ENCODE measurements around the gene AIRE. TPM values are rescaled to one million over a fixed set of nuclear protein-coding genes. Genes with fewer than 3 reads are reported as not detected.

Gene AIRE
- polyA plus RNA-seq, 1 donor from 2014 or later: not detected

DNA sequence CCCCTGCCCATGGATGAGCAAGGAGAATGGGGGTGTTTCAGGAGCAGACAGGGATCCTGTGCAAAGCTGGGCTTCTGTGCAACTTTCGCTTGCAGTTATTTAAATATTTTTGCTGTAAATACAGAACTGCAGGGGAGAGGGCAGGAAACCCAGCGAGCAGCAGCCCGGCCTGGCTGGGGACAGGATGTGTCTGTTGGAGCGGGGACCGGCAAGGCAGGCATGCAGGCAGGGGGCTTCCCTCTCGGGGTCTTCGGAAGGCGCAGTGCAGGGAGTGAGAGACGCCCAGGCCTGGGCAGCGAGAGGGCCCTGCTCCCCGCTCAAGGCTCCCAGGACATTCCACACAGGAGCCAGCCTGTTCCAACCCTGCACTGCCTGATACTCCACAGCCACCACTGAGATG is 1.7 kb upstream of the AIRE start:
- Histone ChIP-seq H3K27me3 (ENCODE audit: insufficient read depth, low read depth, low read length) (peaks cover 13% of the 10 kb centered on the region), H3K4me3 (ENCODE audit: low read length) (no peak overlapping the region), H3K79me2 (replicated peaks; ENCODE audit: insufficient read depth, low read length) (no peaks in the 10 kb centered on the region), H2AFZ (ENCODE audit: low read depth, low read length) (no peak overlapping the region), H3K4me2 (ENCODE audit: low read length) (no peak overlapping the region), H3K9me3 (ENCODE audit: low read length) (no peaks in the 10 kb centered on the region), H3K27ac (ENCODE audit: low read length) (no peak overlapping the region), H3K9ac (ENCODE audit: low read length) (no peak overlapping the region), H3K36me3 (ENCODE audit: insufficient read depth, low read length) (no peaks in the 10 kb centered on the region), H3K9me2 (ENCODE audit: insufficient read depth, low read length) (no peaks in the 10 kb centered on the region), H4K20me1 (ENCODE audit: insufficient read depth) (no peaks in the 10 kb centered on the region), H3F3A (ENCODE audit: insufficient read depth, low read length, poor library complexity, severe bottlenecking) (no peaks in the 10 kb centered on the region)
- TF ChIP-seq TAF1 (IDR thresholded peaks at IDR 0.05; ENCODE audit: low read depth) (no peak), SMC3 (conservative IDR thresholded peaks at IDR 0.05; ENCODE audit: poor library complexity) (no peak), POLR2AphosphoS5 (IDR thresholded peaks at IDR 0.05) (no peak), RAD21 (conservative IDR thresholded peaks at IDR 0.05) (no peak), EZH2 (IDR thresholded peaks at IDR 0.05; ENCODE audit: borderline replicate concordance, insufficient read depth, low read length, poor library complexity, severe bottlenecking) (no peak), EP300 (conservative IDR thresholded peaks at IDR 0.05; ENCODE audit: poor library complexity, severe bottlenecking) (no peak), MXI1 (conservative IDR thresholded peaks at IDR 0.05; ENCODE audit: poor library complexity, severe bottlenecking) (no peak)
- TF ChIP-seq, protein P1, sequence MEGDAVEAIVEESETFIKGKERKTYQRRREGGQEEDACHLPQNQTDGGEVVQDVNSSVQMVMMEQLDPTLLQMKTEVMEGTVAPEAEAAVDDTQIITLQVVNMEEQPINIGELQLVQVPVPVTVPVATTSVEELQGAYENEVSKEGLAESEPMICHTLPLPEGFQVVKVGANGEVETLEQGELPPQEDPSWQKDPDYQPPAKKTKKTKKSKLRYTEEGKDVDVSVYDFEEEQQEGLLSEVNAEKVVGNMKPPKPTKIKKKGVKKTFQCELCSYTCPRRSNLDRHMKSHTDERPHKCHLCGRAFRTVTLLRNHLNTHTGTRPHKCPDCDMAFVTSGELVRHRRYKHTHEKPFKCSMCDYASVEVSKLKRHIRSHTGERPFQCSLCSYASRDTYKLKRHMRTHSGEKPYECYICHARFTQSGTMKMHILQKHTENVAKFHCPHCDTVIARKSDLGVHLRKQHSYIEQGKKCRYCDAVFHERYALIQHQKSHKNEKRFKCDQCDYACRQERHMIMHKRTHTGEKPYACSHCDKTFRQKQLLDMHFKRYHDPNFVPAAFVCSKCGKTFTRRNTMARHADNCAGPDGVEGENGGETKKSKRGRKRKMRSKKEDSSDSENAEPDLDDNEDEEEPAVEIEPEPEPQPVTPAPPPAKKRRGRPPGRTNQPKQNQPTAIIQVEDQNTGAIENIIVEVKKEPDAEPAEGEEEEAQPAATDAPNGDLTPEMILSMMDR (IDR thresholded peaks at IDR 0.05; ENCODE audit: poor library complexity, severe bottlenecking): no peak
- TF ChIP-seq, protein P2, sequence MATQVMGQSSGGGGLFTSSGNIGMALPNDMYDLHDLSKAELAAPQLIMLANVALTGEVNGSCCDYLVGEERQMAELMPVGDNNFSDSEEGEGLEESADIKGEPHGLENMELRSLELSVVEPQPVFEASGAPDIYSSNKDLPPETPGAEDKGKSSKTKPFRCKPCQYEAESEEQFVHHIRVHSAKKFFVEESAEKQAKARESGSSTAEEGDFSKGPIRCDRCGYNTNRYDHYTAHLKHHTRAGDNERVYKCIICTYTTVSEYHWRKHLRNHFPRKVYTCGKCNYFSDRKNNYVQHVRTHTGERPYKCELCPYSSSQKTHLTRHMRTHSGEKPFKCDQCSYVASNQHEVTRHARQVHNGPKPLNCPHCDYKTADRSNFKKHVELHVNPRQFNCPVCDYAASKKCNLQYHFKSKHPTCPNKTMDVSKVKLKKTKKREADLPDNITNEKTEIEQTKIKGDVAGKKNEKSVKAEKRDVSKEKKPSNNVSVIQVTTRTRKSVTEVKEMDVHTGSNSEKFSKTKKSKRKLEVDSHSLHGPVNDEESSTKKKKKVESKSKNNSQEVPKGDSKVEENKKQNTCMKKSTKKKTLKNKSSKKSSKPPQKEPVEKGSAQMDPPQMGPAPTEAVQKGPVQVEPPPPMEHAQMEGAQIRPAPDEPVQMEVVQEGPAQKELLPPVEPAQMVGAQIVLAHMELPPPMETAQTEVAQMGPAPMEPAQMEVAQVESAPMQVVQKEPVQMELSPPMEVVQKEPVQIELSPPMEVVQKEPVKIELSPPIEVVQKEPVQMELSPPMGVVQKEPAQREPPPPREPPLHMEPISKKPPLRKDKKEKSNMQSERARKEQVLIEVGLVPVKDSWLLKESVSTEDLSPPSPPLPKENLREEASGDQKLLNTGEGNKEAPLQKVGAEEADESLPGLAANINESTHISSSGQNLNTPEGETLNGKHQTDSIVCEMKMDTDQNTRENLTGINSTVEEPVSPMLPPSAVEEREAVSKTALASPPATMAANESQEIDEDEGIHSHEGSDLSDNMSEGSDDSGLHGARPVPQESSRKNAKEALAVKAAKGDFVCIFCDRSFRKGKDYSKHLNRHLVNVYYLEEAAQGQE (IDR thresholded peaks at IDR 0.05; ENCODE audit: borderline replicate concordance): no peak

DNA sequence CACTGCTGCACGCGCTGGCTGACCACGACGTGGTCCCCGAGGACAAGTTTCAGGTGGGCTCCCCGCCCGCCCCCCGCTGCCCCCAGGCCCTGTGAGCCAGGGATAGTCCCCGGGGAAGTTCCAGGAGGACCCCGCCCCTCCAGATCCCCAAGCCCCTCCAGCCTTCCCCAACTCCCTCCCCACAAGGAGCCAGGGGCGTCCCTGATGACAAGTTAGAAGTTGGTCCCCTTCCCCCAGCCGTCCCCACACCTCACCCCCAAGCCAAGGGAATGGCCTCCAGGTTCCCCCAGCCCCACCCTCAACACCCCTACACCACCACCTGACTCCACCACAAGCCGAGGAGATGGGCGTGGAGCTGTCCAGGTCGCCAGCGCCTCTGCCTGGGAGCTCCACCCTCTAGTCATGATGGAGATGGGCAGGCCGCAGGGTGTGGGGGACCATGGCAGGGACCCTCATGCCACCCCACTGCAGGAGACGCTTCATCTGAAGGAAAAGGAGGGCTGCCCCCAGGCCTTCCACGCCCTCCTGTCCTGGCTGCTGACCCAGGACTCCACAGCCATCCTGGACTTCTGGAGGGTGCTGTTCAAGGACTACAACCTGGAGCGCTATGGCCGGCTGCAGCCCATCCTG is 525 bp downstream of the AIRE start:
- Histone ChIP-seq H3K27ac (ENCODE audit: low read length) (no peak overlapping the region), H3F3A (ENCODE audit: insufficient read depth, low read length, poor library complexity, severe bottlenecking) (no peaks in the 10 kb centered on the region), H3K4me2 (ENCODE audit: low read length) (no peak overlapping the region), H3K9me2 (ENCODE audit: insufficient read depth, low read length) (no peaks in the 10 kb centered on the region), H3K79me2 (replicated peaks; ENCODE audit: insufficient read depth, low read length) (no peaks in the 10 kb centered on the region), H4K20me1 (ENCODE audit: insufficient read depth) (no peaks in the 10 kb centered on the region), H2AFZ (ENCODE audit: low read depth, low read length) (no peak overlapping the region), H3K27me3 (ENCODE audit: insufficient read depth, low read depth, low read length) (peaks cover 13% of the 10 kb centered on the region), H3K9ac (ENCODE audit: low read length) (no peak overlapping the region), H3K9me3 (ENCODE audit: low read length) (no peaks in the 10 kb centered on the region), H3K36me3 (ENCODE audit: insufficient read depth, low read length) (no peaks in the 10 kb centered on the region), H3K4me3 (ENCODE audit: low read length) (no peak overlapping the region)
- TF ChIP-seq, protein P1 (IDR thresholded peaks at IDR 0.05; ENCODE audit: poor library complexity, severe bottlenecking): no peak
- TF ChIP-seq POLR2AphosphoS5 (IDR thresholded peaks at IDR 0.05) (no peak), EZH2 (IDR thresholded peaks at IDR 0.05; ENCODE audit: borderline replicate concordance, insufficient read depth, low read length, poor library complexity, severe bottlenecking) (no peak), RAD21 (conservative IDR thresholded peaks at IDR 0.05) (no peak), SMC3 (conservative IDR thresholded peaks at IDR 0.05; ENCODE audit: poor library complexity) (no peak), MXI1 (conservative IDR thresholded peaks at IDR 0.05; ENCODE audit: poor library complexity, severe bottlenecking) (no peak), TAF1 (IDR thresholded peaks at IDR 0.05; ENCODE audit: low read depth) (no peak), EP300 (conservative IDR thresholded peaks at IDR 0.05; ENCODE audit: poor library complexity, severe bottlenecking) (no peak)
- TF ChIP-seq, protein P2 (IDR thresholded peaks at IDR 0.05; ENCODE audit: borderline replicate concordance): no peak
